ENCODE data around the gene CCNA2.
A peak's percentile ranks its signal among the peaks of the same experiment; 100 is the strongest.

Gene CCNA2

DNA sequence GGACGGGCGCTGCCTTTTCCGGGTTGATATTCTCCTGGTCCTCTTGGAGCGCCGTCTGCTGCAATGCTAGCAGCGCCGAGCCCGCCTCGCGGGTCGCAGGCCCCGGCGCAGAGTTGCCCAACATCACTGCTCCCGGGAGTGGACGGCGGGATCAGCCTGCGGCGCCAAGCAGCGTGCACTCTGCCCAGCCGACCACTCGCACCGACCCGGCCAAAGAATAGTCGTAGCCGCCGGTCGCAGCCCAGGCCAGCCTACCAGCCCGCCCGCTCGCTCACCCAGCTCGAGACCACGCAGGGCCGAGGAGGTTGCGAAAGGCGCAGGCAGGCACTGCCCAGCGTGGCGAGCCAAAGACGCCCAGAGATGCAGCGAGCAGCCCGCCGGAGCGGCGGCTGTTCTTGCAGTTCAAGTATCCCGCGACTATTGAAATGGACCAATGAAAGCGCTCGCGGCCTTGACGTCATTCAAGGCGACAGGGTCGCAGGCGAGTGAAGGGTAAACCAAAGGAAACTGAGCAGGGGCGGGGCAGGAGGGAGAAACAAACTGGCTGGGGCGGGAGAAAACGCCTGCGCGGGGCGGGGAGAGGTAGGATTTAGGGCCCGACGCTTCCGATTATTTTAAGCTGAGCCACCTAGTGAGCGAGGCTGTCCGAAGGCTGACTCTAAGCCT lies at the start of gene CCNA2:
TSS of gene CCNA2 (minus strand) at position 379 of the 666 bp plus-strand sequence. CDS start at position 124, 255 bp downstream.
- peaks cover 8% of the 10 kb centered on the region for H3K4me1 ChIP-seq (ENCODE audit: insufficient read depth, low read length)
- peaks cover 4% of the 10 kb centered on the region for H3K36me3 ChIP-seq (ENCODE audit: insufficient read depth, low read length)
- peak within 1 kb of the TSS; percentile 37 for H3K9ac ChIP-seq (ENCODE audit: low read length)
- H3K27ac ChIP-seq (ENCODE audit: low read depth, low read length): peak within 1 kb of the TSS; percentile 79
- H3K9me3 ChIP-seq (ENCODE audit: low read length): no peaks in the 10 kb centered on the region
- H3K4me3 ChIP-seq (ENCODE audit: low read depth in 1 of 2, low read length in 2 of 2): peak within 1 kb of the TSS; percentile 3 to 58
- H3K27me3 ChIP-seq (ENCODE audit: control insufficient read depth in 1 of 2, insufficient read depth in 2 of 2, low read length in 2 of 2): no peaks in the 10 kb centered on the region

DNA sequence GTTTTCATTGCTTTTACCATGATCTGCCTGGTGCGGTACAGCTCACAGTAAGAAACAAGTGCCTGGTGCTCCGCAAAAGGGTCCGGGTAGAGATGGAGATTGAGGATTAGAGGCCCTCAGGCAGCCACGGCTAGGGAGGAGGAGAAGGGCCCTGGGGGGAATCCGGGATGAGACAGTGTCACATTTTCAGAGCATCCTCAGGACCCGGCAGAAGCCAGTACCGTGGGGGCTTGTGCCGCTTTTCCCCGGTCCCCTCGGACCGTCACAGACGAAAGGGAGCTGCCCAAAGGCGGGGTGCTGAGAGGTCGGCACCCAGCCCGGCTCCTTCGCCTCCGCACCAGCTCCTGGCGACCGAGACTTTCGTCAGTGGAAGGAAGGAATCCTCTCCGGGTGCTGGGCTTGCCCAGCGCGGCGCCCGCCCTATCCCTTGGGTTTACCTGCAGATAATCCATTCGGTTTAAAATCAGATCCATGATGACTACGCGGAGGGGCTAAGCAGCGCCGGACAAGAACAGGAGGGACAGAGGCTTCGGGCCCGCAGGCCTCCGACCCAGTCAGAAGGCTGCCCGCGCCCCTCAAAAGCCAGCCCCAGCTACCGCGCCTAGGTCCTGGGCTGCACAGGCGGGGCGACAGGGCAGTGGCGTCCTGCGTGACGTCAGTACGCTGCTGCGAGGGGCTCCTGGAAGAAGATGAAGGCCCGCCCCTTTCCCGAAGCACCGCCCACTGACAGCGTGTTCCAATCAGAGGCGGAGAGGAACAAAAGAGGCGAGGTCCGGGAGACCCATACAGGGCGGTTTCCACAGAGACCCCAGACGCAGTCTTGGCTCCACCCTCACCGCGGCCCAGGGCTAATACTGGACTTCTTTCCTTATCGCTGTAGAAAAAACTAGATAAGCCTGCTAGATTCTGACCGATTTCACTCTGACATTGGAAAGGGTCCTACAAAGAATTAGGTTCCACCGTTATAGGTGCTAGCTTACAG lies 46.4 kb upstream of the CCNA2 start, which contains the start of gene BBS7:
TSS of gene BBS7 (minus strand) at position 634 of the 982 bp plus-strand sequence. CDS start at position 473, 161 bp downstream.
- H3K4me1 ChIP-seq (ENCODE audit: insufficient read depth, low read length): peaks cover 7% of the 10 kb centered on the region
- H3K9ac ChIP-seq (ENCODE audit: low read length): peak within 1 kb of the TSS; percentile 75
- peak within 1 kb of the TSS; percentile 89 for H3K27ac ChIP-seq (ENCODE audit: low read depth, low read length)
- no peaks in the 10 kb centered on the region for H3K9me3 ChIP-seq (ENCODE audit: low read length)
- H3K36me3 ChIP-seq (ENCODE audit: insufficient read depth, low read length): peaks cover 6% of the 10 kb centered on the region
- no peaks in the 10 kb centered on the region for H3K27me3 ChIP-seq (ENCODE audit: control insufficient read depth in 1 of 2, insufficient read depth in 2 of 2, low read length in 2 of 2)
- H3K4me3 ChIP-seq (ENCODE audit: low read depth in 1 of 2, low read length in 2 of 2): peak within 1 kb of the TSS; percentile 57 to 84

DNA sequence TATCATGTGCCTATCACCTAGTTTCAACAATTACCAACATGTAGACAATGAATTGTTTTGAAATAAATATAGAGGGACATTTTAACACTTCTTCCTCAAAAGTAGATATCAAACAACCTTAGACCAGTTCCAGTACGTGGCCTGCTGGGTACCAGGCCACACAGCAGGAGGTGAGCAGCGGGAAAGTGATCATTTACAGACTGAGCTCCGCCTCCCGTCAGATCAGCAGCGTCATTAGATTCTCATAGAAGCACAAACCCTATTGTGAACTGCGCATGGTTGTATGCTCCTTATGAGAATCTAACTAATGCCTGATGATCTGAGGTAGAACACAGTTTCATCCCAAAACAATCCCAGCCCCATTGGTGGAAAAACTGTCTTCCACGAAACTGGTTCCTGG lies 40.1 kb upstream of the CCNA2 start:
- H3K27ac ChIP-seq (ENCODE audit: low read depth, low read length): no peak overlapping the region
- no peaks in the 10 kb centered on the region for H3K4me1 ChIP-seq (ENCODE audit: insufficient read depth, low read length)
- peaks cover 19% of the 10 kb centered on the region for H3K36me3 ChIP-seq (ENCODE audit: insufficient read depth, low read length)
- H3K9me3 ChIP-seq (ENCODE audit: low read length): no peaks in the 10 kb centered on the region
- no peaks in the 10 kb centered on the region for H3K27me3 ChIP-seq (ENCODE audit: control insufficient read depth in 1 of 2, insufficient read depth in 2 of 2, low read length in 2 of 2)
- H3K9ac ChIP-seq (ENCODE audit: low read length): no peak overlapping the region
- no peak overlapping the region for H3K4me3 ChIP-seq (ENCODE audit: low read depth in 1 of 2, low read length in 2 of 2)

DNA sequence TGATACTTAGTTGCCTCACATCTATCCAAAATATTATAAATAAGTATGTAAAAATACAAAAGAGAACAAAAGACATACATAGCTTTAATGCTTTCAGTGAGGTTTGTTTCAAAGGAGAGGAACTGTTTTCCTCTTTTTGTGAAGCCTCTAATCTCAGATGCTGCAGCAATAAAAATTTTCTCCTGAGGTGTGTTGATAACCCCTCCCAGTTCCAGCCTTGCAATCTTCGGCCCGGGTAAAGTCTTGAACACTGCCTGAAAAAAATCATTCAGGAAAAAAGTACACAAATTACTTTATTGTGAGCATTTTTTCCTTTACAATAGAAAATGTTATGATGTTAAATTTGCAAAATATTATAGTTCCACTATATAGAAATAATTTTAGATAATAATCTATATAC lies 37.7 kb upstream of the CCNA2 start:
- no peak overlapping the region for H3K9ac ChIP-seq (ENCODE audit: low read length)
- no peaks in the 10 kb centered on the region for H3K27me3 ChIP-seq (ENCODE audit: control insufficient read depth in 1 of 2, insufficient read depth in 2 of 2, low read length in 2 of 2)
- H3K36me3 ChIP-seq (ENCODE audit: insufficient read depth, low read length): peaks cover 17% of the 10 kb centered on the region
- H3K4me1 ChIP-seq (ENCODE audit: insufficient read depth, low read length): no peaks in the 10 kb centered on the region
- no peaks in the 10 kb centered on the region for H3K9me3 ChIP-seq (ENCODE audit: low read length)
- H3K4me3 ChIP-seq (ENCODE audit: low read depth in 1 of 2, low read length in 2 of 2): no peak overlapping the region
- H3K27ac ChIP-seq (ENCODE audit: low read depth, low read length): no peak overlapping the region

DNA sequence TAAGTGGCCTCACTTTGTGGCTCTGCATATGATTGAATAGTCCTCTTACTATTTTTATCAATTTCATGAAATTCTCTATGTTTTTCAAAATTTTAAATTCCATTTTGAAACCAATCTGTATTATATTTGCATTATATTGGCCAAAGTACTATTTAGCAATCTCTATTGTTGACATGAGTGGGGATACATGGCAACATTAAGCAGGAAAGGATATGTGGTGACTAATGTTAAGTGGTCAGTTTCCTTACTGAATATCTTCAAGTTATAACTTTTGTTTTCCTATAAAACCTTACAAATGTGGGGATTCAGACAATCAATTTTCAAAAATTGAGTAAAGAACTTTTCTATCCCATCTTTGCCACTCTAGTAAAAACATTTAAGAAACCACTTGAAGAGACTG lies 36.4 kb upstream of the CCNA2 start:
- peaks cover 17% of the 10 kb centered on the region for H3K36me3 ChIP-seq (ENCODE audit: insufficient read depth, low read length)
- H3K9me3 ChIP-seq (ENCODE audit: low read length): no peaks in the 10 kb centered on the region
- no peaks in the 10 kb centered on the region for H3K27me3 ChIP-seq (ENCODE audit: control insufficient read depth in 1 of 2, insufficient read depth in 2 of 2, low read length in 2 of 2)

DNA sequence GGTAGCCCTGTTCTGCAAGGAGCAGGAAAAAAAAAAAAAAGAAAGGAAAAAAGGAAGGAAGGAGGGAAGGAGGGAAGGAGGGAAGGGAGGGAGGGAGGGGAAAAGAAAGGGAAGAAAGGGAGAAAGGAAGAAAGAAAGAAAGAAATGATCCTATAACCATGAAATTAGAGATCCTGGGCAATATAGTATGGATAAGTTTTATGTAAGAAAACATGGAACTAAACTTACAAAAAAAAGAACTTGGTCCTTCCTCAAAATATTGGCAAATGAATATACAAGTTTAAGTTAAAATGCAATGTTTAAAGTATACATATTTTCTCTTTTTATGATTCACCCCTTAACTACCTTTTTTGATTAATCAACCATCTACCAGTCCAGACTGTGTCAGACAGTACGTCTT lies 27.7 kb upstream of the CCNA2 start:
- H3K36me3 ChIP-seq (ENCODE audit: insufficient read depth, low read length): peaks cover 18% of the 10 kb centered on the region
- no peak overlapping the region for H3K4me3 ChIP-seq (ENCODE audit: low read depth in 1 of 2, low read length in 2 of 2)
- H3K27ac ChIP-seq (ENCODE audit: low read depth, low read length): no peak overlapping the region
- H3K9me3 ChIP-seq (ENCODE audit: low read length): no peaks in the 10 kb centered on the region
- H3K4me1 ChIP-seq (ENCODE audit: insufficient read depth, low read length): no peaks in the 10 kb centered on the region
- H3K9ac ChIP-seq (ENCODE audit: low read length): no peak overlapping the region
- H3K27me3 ChIP-seq (ENCODE audit: control insufficient read depth in 1 of 2, insufficient read depth in 2 of 2, low read length in 2 of 2): no peaks in the 10 kb centered on the region

More for the DNA sequence above, 36.4 kb upstream of the CCNA2 start:
- Histone ChIP-seq H3K9ac (ENCODE audit: low read length) (no peak overlapping the region), H3K4me3 (ENCODE audit: low read depth in 1 of 2, low read length in 2 of 2) (no peak overlapping the region), H3K27ac (ENCODE audit: low read depth, low read length) (no peak overlapping the region), H3K4me1 (ENCODE audit: insufficient read depth, low read length) (no peaks in the 10 kb centered on the region)

DNA sequence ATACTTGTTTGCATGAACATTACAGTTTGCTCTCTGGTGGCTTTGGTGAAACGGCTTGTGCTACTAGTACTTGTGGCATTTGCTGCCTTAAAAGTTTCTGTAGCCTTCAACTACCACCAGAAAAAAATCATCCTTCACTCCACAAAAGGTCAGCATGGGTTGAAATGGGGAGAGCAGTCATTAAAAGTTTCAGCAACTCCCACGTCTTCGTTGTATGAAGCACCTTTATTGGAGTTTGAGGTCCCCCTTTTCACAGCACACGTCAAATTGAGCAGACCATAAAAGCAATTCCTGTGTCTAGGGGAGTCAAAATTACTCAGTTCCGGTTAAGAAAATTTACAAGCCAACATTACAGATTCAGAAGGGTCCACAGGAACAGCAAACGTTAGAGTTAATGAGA lies 23.0 kb upstream of the CCNA2 start:
- H3K4me3 ChIP-seq (ENCODE audit: low read depth in 1 of 2, low read length in 2 of 2): no peak overlapping the region
- H3K27ac ChIP-seq (ENCODE audit: low read depth, low read length): no peak overlapping the region
- no peaks in the 10 kb centered on the region for H3K9me3 ChIP-seq (ENCODE audit: low read length)
- H3K27me3 ChIP-seq (ENCODE audit: control insufficient read depth in 1 of 2, insufficient read depth in 2 of 2, low read length in 2 of 2): no peaks in the 10 kb centered on the region
- H3K9ac ChIP-seq (ENCODE audit: low read length): no peak overlapping the region
- H3K4me1 ChIP-seq (ENCODE audit: insufficient read depth, low read length): no peaks in the 10 kb centered on the region
- H3K36me3 ChIP-seq (ENCODE audit: insufficient read depth, low read length): peaks cover 27% of the 10 kb centered on the region

DNA sequence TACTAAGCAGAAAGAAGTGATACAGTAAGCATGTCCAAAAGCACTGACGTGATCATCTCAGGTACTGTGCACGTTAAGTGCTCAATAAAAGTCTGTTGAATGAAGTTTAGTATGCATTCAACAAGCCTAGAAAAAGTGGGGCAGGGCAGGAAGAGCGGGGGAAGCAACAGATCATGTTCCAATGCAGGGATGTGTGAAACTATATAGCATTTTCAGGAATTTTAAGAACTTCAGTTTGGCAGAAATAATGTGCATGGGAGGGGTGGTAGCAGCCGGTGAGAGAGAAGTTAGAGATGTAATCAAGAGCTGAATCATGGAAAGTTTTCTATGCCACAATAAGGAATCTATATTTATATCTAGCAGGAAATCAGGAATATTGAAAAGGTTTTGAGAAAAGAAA lies 19.2 kb upstream of the CCNA2 start:
- H3K36me3 ChIP-seq (ENCODE audit: insufficient read depth, low read length): peaks cover 14% of the 10 kb centered on the region
- no peaks in the 10 kb centered on the region for H3K4me1 ChIP-seq (ENCODE audit: insufficient read depth, low read length)

DNA sequence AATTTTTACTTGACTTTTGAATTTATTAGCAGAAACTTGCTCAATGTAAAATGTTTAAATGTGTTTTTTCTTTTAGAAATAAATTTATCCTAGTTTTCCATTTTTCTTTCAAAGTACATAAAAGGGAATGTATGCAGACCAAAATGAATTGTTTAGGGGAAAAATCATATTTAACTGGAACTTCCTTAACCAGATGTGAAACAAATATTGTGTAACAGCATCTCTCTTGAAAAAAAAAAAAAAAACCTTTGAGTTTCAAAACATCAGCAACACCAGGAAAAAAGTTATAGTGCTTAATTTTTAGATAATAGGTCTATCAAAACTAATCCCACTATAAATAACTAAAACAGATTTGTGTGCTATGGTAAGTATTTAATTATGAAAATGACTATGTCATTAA lies 14.5 kb upstream of the CCNA2 start:
- Histone ChIP-seq H3K36me3 (ENCODE audit: insufficient read depth, low read length) (peaks cover 10% of the 10 kb centered on the region), H3K4me1 (ENCODE audit: insufficient read depth, low read length) (no peaks in the 10 kb centered on the region), H3K9ac (ENCODE audit: low read length) (no peak overlapping the region), H3K27me3 (ENCODE audit: control insufficient read depth in 1 of 2, insufficient read depth in 2 of 2, low read length in 2 of 2) (no peaks in the 10 kb centered on the region), H3K27ac (ENCODE audit: low read depth, low read length) (no peak overlapping the region), H3K4me3 (ENCODE audit: low read depth in 1 of 2, low read length in 2 of 2) (no peak overlapping the region), H3K9me3 (ENCODE audit: low read length) (no peaks in the 10 kb centered on the region)

More for the DNA sequence above, 19.2 kb upstream of the CCNA2 start:
- Histone ChIP-seq H3K27me3 (ENCODE audit: control insufficient read depth in 1 of 2, insufficient read depth in 2 of 2, low read length in 2 of 2) (no peaks in the 10 kb centered on the region), H3K4me3 (ENCODE audit: low read depth in 1 of 2, low read length in 2 of 2) (no peak overlapping the region), H3K27ac (ENCODE audit: low read depth, low read length) (no peak overlapping the region), H3K9ac (ENCODE audit: low read length) (no peak overlapping the region), H3K9me3 (ENCODE audit: low read length) (no peaks in the 10 kb centered on the region)

DNA sequence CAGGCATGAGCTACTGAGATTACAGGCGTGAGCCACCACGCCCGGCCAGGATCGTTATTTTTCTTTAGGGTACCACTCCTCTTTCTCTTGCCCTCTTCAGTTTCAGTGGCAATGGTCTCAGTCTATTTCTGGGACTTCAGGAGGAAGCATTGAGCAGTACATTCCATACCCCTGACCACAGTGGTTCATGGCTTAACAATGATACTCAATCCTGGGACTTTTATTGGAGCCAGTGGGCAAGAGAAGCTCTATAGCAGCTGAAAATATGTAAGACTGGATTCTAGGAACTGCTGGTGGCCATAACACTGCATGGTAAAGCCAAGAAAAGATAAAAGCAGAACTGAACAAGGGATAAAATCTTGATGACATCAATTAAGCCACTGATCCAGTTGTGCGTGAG lies 5.8 kb upstream of the CCNA2 start:
- no peaks in the 10 kb centered on the region for H3K9me3 ChIP-seq (ENCODE audit: low read length)

DNA sequence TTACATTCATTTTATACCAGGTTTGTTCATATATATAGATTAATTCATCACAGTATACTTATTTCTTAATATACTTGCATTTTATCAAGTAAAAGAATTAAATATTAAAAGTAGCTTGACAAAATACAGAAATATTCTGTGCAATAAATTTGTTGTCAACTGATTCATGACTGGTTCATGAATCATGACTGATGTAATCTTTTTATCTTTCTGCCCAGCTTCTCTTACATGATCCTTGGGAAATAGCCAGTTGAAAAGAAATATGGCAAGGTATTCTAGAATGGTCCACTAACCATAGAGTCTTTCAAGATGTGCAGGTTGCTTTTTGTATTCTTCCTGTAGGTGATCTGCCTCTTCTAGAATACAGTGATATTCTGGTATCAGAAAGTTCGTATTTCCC lies 4.2 kb upstream of the CCNA2 start:
- H3K27me3 ChIP-seq (ENCODE audit: control insufficient read depth in 1 of 2, insufficient read depth in 2 of 2, low read length in 2 of 2): no peaks in the 10 kb centered on the region

More for the DNA sequence above, 5.8 kb upstream of the CCNA2 start:
- Histone ChIP-seq H3K36me3 (ENCODE audit: insufficient read depth, low read length) (peaks cover 4% of the 10 kb centered on the region), H3K27me3 (ENCODE audit: control insufficient read depth in 1 of 2, insufficient read depth in 2 of 2, low read length in 2 of 2) (no peaks in the 10 kb centered on the region), H3K9ac (ENCODE audit: low read length) (no peak overlapping the region), H3K4me3 (ENCODE audit: low read depth in 1 of 2, low read length in 2 of 2) (no peak overlapping the region), H3K27ac (ENCODE audit: low read depth, low read length) (no peak overlapping the region), H3K4me1 (ENCODE audit: insufficient read depth, low read length) (peaks cover 8% of the 10 kb centered on the region)

More for the DNA sequence above, 4.2 kb upstream of the CCNA2 start:
- Histone ChIP-seq H3K9ac (ENCODE audit: low read length) (no peak overlapping the region), H3K4me1 (ENCODE audit: insufficient read depth, low read length) (peaks cover 8% of the 10 kb centered on the region), H3K4me3 (ENCODE audit: low read depth in 1 of 2, low read length in 2 of 2) (no peak overlapping the region), H3K9me3 (ENCODE audit: low read length) (no peaks in the 10 kb centered on the region), H3K36me3 (ENCODE audit: insufficient read depth, low read length) (no peaks in the 10 kb centered on the region), H3K27ac (ENCODE audit: low read depth, low read length) (no peak overlapping the region)
